GM12872 (cell line): ENCODE data around the gene KAT2B.

Source experiments
- CTCF ChIP-seq: IDR thresholded peaks from 3 replicates; pipeline ENCODE4 v1.5.1; 2011; ENCODE audit warnings: low read depth, mild to moderate bottlenecking, low read length, moderate library complexity; ENCODE audit not compliant: insufficient read depth

The KAT2B gene

GRCh38 chr3:20125289-20125688 lies 85.0 kb downstream of the KAT2B start:
- TF ChIP-seq CTCF: no peak

GRCh38 chr3:20125897-20126296 lies 85.7 kb downstream of the KAT2B start:
- no peak for TF ChIP-seq CTCF

GRCh38 chr3:20128358-20128757 lies 88.1 kb downstream of the KAT2B start:
- no peak for TF ChIP-seq CTCF

- TF ChIP-seq CTCF: no peak
Observed at GRCh38 chr3:20130106-20130505, 89.9 kb downstream of the KAT2B start.

- TF ChIP-seq CTCF: no peak
Observed at GRCh38 chr3:20136231-20136630, 96.0 kb downstream of the KAT2B start.

- TF ChIP-seq CTCF: no peak
Observed at GRCh38 chr3:20137647-20138046, 97.4 kb downstream of the KAT2B start.

GRCh38 chr3:20140881-20141280 lies 100.6 kb downstream of the KAT2B start:
- no peak for TF ChIP-seq CTCF

- TF ChIP-seq CTCF: no peak
Observed at GRCh38 chr3:20141316-20141715, 101.1 kb downstream of the KAT2B start.
